H1 (cell line): ENCODE results near the gene GPR17. TPM values are rescaled to one million over a fixed set of nuclear protein-coding genes. Genes with fewer than 3 reads are reported as not detected.

Source experiments
- polyA plus RNA-seq, 7 experiments: library from polyadenylated mRNA; depleted of rRNA in 3 of 7; stranded (reverse) in 5 of 7; unstranded in 2 of 7; fragments of >200 nt in 5 of 7; fragments of 200-250 nt in 2 of 7; gene quantifications; 1 replicate in 5 of 7; 2 replicates in 1 of 7; 4 replicates in 1 of 7; pipeline versions ENCODE4 v1.2.1 to v1.2.3, GENCODE V29; 2011 to 2013; ENCODE audit warnings: missing spikeins in 2 of 7, mixed read lengths in 2 of 7
- total RNA-seq: library from RNA; stranded (reverse); fragmentation: NEBNext Ultra II Directional; extraction: Animal tissue kit (Norgen Biotek cat#: 25700); gene quantifications from 2 replicates; pipeline ENCODE4 v1.2.1, GENCODE V29; 2021
- TF ChIP-seq, protein P1 (sequence below), 3 experiments: IDR thresholded peaks; 1 replicate in 2 of 3; 2 replicates in 1 of 3; pipeline versions ENCODE4 v1.5.1 to v1.6.1; 2011; ENCODE audit warnings: low read length in 3 of 3, mild to moderate bottlenecking in 3 of 3, inconsistent platforms in 2 of 3, low read depth in 1 of 3, moderate library complexity in 1 of 3; ENCODE audit not compliant: insufficient read depth in 1 of 3; ENCODE audit errors: control extremely low read depth in 1 of 3

Gene GPR17
- total and polyA plus RNA-seq, 2 of the 8 experiments (the other 6 are each of a cell fraction or from before 2014, with no cell fraction given), result 0.03 TPM; not detected in 1

DNA sequence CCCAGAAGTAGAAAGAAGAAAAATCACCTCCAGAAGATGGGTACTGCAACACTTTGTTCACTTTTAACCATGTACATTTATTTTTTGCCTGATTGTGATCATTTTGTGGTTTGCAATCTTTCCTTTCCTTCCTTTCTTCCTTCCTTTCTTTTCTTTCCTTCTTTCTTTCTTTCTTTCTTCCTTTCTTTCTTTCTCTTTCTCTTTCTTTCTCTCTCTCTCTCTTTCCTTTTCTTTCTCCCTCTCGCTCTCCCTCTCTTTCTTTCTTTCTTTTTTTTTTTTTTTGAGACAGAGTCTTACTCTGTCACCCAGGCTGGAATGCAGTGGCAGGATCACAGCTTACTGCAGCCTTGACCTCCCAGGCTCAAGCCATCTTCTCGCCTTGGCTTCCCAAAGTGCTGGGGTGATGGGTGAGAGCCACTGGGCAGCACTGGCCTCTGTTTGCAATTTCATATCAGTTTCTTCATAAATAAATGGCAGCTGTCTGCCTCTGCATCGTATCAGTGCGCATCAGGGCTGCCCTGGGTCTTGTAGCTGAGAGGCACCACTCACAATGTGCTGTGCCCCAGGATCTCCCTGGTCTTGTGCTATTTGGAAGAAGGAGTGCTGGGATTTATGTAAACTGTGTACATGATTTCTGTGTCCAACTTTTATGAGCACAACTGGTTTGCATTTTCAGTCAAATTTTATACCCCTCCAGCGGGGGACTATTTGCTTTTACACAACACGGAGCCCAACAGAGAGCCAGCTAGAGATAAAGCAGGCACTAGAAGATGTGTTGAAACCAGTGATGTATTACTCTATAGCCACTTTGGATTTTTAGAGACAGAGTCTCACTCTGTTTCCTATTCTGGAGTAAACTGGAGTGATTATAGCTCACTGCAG is 36.3 kb downstream of the GPR17 start (continued):
- TF ChIP-seq, protein P1, sequence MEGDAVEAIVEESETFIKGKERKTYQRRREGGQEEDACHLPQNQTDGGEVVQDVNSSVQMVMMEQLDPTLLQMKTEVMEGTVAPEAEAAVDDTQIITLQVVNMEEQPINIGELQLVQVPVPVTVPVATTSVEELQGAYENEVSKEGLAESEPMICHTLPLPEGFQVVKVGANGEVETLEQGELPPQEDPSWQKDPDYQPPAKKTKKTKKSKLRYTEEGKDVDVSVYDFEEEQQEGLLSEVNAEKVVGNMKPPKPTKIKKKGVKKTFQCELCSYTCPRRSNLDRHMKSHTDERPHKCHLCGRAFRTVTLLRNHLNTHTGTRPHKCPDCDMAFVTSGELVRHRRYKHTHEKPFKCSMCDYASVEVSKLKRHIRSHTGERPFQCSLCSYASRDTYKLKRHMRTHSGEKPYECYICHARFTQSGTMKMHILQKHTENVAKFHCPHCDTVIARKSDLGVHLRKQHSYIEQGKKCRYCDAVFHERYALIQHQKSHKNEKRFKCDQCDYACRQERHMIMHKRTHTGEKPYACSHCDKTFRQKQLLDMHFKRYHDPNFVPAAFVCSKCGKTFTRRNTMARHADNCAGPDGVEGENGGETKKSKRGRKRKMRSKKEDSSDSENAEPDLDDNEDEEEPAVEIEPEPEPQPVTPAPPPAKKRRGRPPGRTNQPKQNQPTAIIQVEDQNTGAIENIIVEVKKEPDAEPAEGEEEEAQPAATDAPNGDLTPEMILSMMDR (IDR thresholded peaks at IDR 0.05; ENCODE audit: control extremely low read depth in 1 of 3, insufficient read depth in 1 of 3, low read depth in 1 of 3, low read length in 3 of 3), result no peak
- TF ChIP-seq, all 59 proteins: peak for 0
